Measurements from ENCODE around the gene PADI3.

The PADI3 gene

GRCh38 chr1:17260264-17260663 lies 11.4 kb downstream of the PADI3 start:
- Mint-ChIP-seq H3K36me3 (ENCODE audit: low read depth) (no peaks in the 10 kb centered on the region), H3K27me3 (ENCODE audit: low read depth) (peaks cover 4% of the 10 kb centered on the region), H3K27ac (no peak overlapping the region), H3K4me1 (ENCODE audit: low read depth) (no peaks in the 10 kb centered on the region), H3K4me3 (no peak overlapping the region), H3K9me3 (no peaks in the 10 kb centered on the region)
- DNase-seq (ENCODE audit: low spot score), result no peak

- Mint-ChIP-seq H3K4me3 (no peak overlapping the region), H3K4me1 (ENCODE audit: low read depth) (no peaks in the 10 kb centered on the region), H3K9me3 (no peaks in the 10 kb centered on the region), H3K27ac (no peak overlapping the region), H3K27me3 (ENCODE audit: low read depth) (peaks cover 4% of the 10 kb centered on the region), H3K36me3 (ENCODE audit: low read depth) (no peaks in the 10 kb centered on the region)
- DNase-seq (ENCODE audit: low spot score), result no peak
These were observed 11.8 kb downstream of the PADI3 start for GRCh38 chr1:17260738-17261137.

- H3K36me3 Mint-ChIP-seq (ENCODE audit: low read depth), result no peaks in the 10 kb centered on the region
- no peaks in the 10 kb centered on the region for H3K9me3 Mint-ChIP-seq
- peaks cover 4% of the 10 kb centered on the region for H3K27me3 Mint-ChIP-seq (ENCODE audit: low read depth)
- no peak overlapping the region for H3K27ac Mint-ChIP-seq
- DNase-seq (ENCODE audit: low spot score), result no peak
- no peak overlapping the region for H3K4me3 Mint-ChIP-seq
- no peaks in the 10 kb centered on the region for H3K4me1 Mint-ChIP-seq (ENCODE audit: low read depth)
These were observed 15.0 kb downstream of the PADI3 start for GRCh38 chr1:17263936-17264335.

GRCh38 chr1:17264470-17264869 lies 15.6 kb downstream of the PADI3 start:
- H3K9me3 Mint-ChIP-seq, result no peaks in the 10 kb centered on the region

GRCh38 chr1:17265162-17265561 lies 16.3 kb downstream of the PADI3 start:
- no peak for DNase-seq (ENCODE audit: low spot score)
- no peak overlapping the region for H3K27ac Mint-ChIP-seq
- no peaks in the 10 kb centered on the region for H3K9me3 Mint-ChIP-seq
- H3K4me3 Mint-ChIP-seq, result no peak overlapping the region
- no peaks in the 10 kb centered on the region for H3K4me1 Mint-ChIP-seq (ENCODE audit: low read depth)
- peaks cover 4% of the 10 kb centered on the region for H3K27me3 Mint-ChIP-seq (ENCODE audit: low read depth)
- no peaks in the 10 kb centered on the region for H3K36me3 Mint-ChIP-seq (ENCODE audit: low read depth)

More at GRCh38 chr1:17264470-17264869, 15.6 kb downstream of the PADI3 start:
- H3K4me3 Mint-ChIP-seq, result no peak overlapping the region
- no peak for DNase-seq (ENCODE audit: low spot score)
- H3K4me1 Mint-ChIP-seq (ENCODE audit: low read depth), result no peaks in the 10 kb centered on the region
- peaks cover 4% of the 10 kb centered on the region for H3K27me3 Mint-ChIP-seq (ENCODE audit: low read depth)
- H3K36me3 Mint-ChIP-seq (ENCODE audit: low read depth), result no peaks in the 10 kb centered on the region
- H3K27ac Mint-ChIP-seq, result no peak overlapping the region

GRCh38 chr1:17265950-17266349 lies 17.1 kb downstream of the PADI3 start:
- Mint-ChIP-seq H3K27me3 (ENCODE audit: low read depth) (peaks cover 4% of the 10 kb centered on the region), H3K27ac (no peak overlapping the region), H3K36me3 (ENCODE audit: low read depth) (no peaks in the 10 kb centered on the region), H3K9me3 (no peaks in the 10 kb centered on the region), H3K4me3 (no peak overlapping the region), H3K4me1 (ENCODE audit: low read depth) (no peaks in the 10 kb centered on the region)
- no peak for DNase-seq (ENCODE audit: low spot score)

GRCh38 chr1:17270891-17271765 lies 22.2 kb downstream of the PADI3 start:
- H3K36me3 Mint-ChIP-seq (ENCODE audit: low read depth), result no peaks in the 10 kb centered on the region
- H3K9me3 Mint-ChIP-seq, result no peaks in the 10 kb centered on the region
- peaks cover 3% of the 10 kb centered on the region for H3K27me3 Mint-ChIP-seq (ENCODE audit: low read depth)
- H3K27ac Mint-ChIP-seq, result no peak overlapping the region
- no peak for DNase-seq (ENCODE audit: low spot score)
- no peak overlapping the region for H3K4me3 Mint-ChIP-seq
- no peaks in the 10 kb centered on the region for H3K4me1 Mint-ChIP-seq (ENCODE audit: low read depth)

- no peaks in the 10 kb centered on the region for H3K9me3 Mint-ChIP-seq
- H3K4me3 Mint-ChIP-seq, result no peak overlapping the region
- H3K27me3 Mint-ChIP-seq (ENCODE audit: low read depth), result peaks cover 3% of the 10 kb centered on the region
- no peaks in the 10 kb centered on the region for H3K36me3 Mint-ChIP-seq (ENCODE audit: low read depth)
- no peak for DNase-seq (ENCODE audit: low spot score)
- no peak overlapping the region for H3K27ac Mint-ChIP-seq
- no peaks in the 10 kb centered on the region for H3K4me1 Mint-ChIP-seq (ENCODE audit: low read depth)
These were observed 23.2 kb downstream of the PADI3 start for GRCh38 chr1:17272066-17272465.

GRCh38 chr1:17272646-17273045 lies 23.7 kb downstream of the PADI3 start:
- no peak overlapping the region for H3K27ac Mint-ChIP-seq

GRCh38 chr1:17273096-17273495 lies 24.2 kb downstream of the PADI3 start:
- Mint-ChIP-seq H3K4me3 (no peak overlapping the region), H3K9me3 (no peaks in the 10 kb centered on the region), H3K27ac (no peak overlapping the region), H3K27me3 (ENCODE audit: low read depth) (peaks cover 3% of the 10 kb centered on the region), H3K4me1 (ENCODE audit: low read depth) (no peaks in the 10 kb centered on the region), H3K36me3 (ENCODE audit: low read depth) (no peaks in the 10 kb centered on the region)
- no peak for DNase-seq (ENCODE audit: low spot score)

More at GRCh38 chr1:17272646-17273045, 23.7 kb downstream of the PADI3 start:
- Mint-ChIP-seq H3K27me3 (ENCODE audit: low read depth) (peaks cover 3% of the 10 kb centered on the region), H3K4me1 (ENCODE audit: low read depth) (no peaks in the 10 kb centered on the region), H3K9me3 (no peaks in the 10 kb centered on the region), H3K4me3 (no peak overlapping the region), H3K36me3 (ENCODE audit: low read depth) (no peaks in the 10 kb centered on the region)
- no peak for DNase-seq (ENCODE audit: low spot score)

GRCh38 chr1:17274186-17275170 lies 25.6 kb downstream of the PADI3 start:
- Mint-ChIP-seq H3K9me3 (no peaks in the 10 kb centered on the region), H3K27me3 (ENCODE audit: low read depth) (peaks cover 3% of the 10 kb centered on the region), H3K4me1 (ENCODE audit: low read depth) (no peaks in the 10 kb centered on the region)

GRCh38 chr1:17276568-17276967 lies 27.7 kb downstream of the PADI3 start:
- no peak for DNase-seq (ENCODE audit: low spot score)

More at GRCh38 chr1:17274186-17275170, 25.6 kb downstream of the PADI3 start:
- Mint-ChIP-seq H3K27ac (no peak overlapping the region), H3K4me3 (no peak overlapping the region), H3K36me3 (ENCODE audit: low read depth) (no peaks in the 10 kb centered on the region)
- DNase-seq (ENCODE audit: low spot score), result peak; percentile 10

GRCh38 chr1:17277511-17278159 lies 28.7 kb downstream of the PADI3 start:
- H3K4me3 Mint-ChIP-seq, result no peak overlapping the region
- H3K36me3 Mint-ChIP-seq (ENCODE audit: low read depth), result no peaks in the 10 kb centered on the region
- H3K27me3 Mint-ChIP-seq (ENCODE audit: low read depth), result peaks cover 7% of the 10 kb centered on the region
- H3K4me1 Mint-ChIP-seq (ENCODE audit: low read depth), result no peaks in the 10 kb centered on the region
- no peak overlapping the region for H3K27ac Mint-ChIP-seq
- no peak for DNase-seq (ENCODE audit: low spot score)
- H3K9me3 Mint-ChIP-seq, result no peaks in the 10 kb centered on the region

More at GRCh38 chr1:17276568-17276967, 27.7 kb downstream of the PADI3 start:
- Mint-ChIP-seq H3K9me3 (no peaks in the 10 kb centered on the region), H3K27ac (no peak overlapping the region), H3K4me1 (ENCODE audit: low read depth) (no peaks in the 10 kb centered on the region), H3K27me3 (ENCODE audit: low read depth) (peaks cover 3% of the 10 kb centered on the region), H3K4me3 (no peak overlapping the region), H3K36me3 (ENCODE audit: low read depth) (no peaks in the 10 kb centered on the region)

Data from T-helper 2 cell treated with Interferon-gamma antibody and Interleukin-4, amounts not matched to agents 5 μg/mL and 100 μg/mL, for 36 hours (primary cell).